ENCODE results near the gene ATG9A. TPM values are rescaled to one million over a fixed set of nuclear protein-coding genes. Genes with fewer than 3 reads are reported as not detected.

Gene ATG9A
- total RNA-seq, 2 donors from 2014 or later: 38.8 to 78.8 TPM

DNA sequence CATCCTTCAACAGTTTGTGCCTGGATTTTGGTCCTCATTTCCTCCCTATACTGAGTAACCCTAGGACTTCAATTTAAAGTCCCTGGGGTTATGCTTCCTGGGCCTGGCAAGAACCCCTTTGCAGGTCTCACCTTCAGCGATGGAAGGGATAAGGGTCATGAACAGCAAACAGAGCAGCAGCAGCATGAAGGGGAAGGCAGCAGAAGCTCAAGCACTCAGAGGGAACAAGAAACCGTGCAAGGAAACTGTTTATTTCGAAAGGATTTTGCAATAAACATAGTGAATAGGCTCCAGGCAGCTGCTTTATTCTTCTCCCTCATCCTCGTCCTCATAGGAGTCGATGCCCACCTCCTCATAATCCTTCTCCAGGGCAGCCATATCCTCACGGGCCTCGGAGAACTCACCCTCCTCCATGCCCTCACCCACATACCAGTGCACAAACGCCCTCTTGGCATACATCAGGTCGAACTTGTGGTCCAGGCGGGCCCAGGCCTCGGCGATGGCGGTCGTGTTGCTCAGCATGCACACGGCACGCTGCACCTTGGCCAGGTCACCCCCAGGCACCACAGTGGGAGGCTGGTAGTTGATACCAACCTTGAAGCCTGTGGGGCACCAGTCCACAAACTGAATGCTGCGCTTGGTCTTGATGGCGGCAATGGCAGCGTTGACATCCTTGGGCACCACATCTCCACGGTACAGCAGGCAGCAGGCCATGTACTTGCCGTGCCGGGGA, 20.8 kb upstream of the ATG9A start:
- no peak for DNase-seq (ENCODE audit: low spot score)
- Histone ChIP-seq H3K36me3 (no peaks in the 10 kb centered on the region), H3K9me3 (no peaks in the 10 kb centered on the region), H3K27me3 (replicated peaks; ENCODE audit: insufficient read depth) (no peaks in the 10 kb centered on the region), H3K4me1 (replicated peaks) (peaks cover 29% of the 10 kb centered on the region), H3K4me3 (no peak overlapping the region), H3K27ac (peak overlapping the region; percentile 86 to 94)
- no peak for TF ChIP-seq POLR2A (IDR thresholded peaks at IDR 0.05)
- TF ChIP-seq, protein P1, sequence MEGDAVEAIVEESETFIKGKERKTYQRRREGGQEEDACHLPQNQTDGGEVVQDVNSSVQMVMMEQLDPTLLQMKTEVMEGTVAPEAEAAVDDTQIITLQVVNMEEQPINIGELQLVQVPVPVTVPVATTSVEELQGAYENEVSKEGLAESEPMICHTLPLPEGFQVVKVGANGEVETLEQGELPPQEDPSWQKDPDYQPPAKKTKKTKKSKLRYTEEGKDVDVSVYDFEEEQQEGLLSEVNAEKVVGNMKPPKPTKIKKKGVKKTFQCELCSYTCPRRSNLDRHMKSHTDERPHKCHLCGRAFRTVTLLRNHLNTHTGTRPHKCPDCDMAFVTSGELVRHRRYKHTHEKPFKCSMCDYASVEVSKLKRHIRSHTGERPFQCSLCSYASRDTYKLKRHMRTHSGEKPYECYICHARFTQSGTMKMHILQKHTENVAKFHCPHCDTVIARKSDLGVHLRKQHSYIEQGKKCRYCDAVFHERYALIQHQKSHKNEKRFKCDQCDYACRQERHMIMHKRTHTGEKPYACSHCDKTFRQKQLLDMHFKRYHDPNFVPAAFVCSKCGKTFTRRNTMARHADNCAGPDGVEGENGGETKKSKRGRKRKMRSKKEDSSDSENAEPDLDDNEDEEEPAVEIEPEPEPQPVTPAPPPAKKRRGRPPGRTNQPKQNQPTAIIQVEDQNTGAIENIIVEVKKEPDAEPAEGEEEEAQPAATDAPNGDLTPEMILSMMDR (IDR thresholded peaks at IDR 0.05): no peak
- no peak for TF ChIP-seq POLR2AphosphoS5 (IDR thresholded peaks at IDR 0.05)
- intact Hi-C loops (cut with DNase I): no loop called here
- WGBS: 60% methylated on average over 22 of the region's 22 CpGs

DNA sequence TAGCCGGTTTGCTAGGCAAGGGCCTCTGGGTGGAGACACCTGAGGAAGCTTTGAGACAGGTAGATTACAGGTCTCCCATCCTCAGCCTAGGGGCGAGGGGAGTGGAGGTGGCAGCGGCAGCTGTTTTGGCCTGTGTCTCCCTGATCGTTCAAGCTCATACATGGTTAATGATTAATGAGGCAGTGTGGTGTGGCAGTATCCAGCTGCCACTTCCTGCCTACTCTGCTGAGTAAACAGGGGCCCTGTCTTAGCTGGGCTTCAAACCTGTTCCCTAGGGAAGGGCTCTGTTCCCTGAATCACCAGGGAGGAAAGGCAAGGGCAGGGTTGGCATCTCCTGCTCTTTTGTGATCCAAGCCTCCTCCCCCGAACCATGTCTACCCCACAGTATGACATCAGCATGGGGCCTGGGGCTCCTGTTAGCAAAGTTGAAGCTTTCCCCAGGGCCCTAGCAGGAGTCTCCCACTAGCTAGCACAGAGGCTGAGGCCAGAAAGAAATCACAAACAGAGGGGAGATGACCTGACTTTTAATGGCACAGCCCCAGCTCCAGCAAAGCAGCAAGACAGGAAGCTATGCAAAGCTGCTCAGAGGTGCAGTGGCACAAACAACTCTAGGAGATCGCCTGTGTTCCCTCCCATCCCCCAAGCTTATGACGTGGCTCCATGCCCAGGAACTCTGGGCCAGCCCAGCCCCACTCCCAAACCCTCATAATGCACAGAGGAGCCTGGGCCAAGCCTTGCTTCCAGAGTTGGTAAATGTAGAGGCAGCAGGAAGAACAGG, 20.0 kb upstream of the ATG9A start:
- Histone ChIP-seq H3K4me3 (no peak overlapping the region), H3K9me3 (no peaks in the 10 kb centered on the region), H3K27ac (peak overlapping the region; percentile 86 to 94), H3K36me3 (no peaks in the 10 kb centered on the region), H3K27me3 (replicated peaks; ENCODE audit: insufficient read depth) (no peaks in the 10 kb centered on the region), H3K4me1 (replicated peaks) (peaks cover 29% of the 10 kb centered on the region)
- intact Hi-C loops (cut with DNase I): no loop called here
- TF ChIP-seq POLR2AphosphoS5 (IDR thresholded peaks at IDR 0.05) (peak; percentile 94), POLR2A (IDR thresholded peaks at IDR 0.05) (peak; percentile 58)
- TF ChIP-seq, protein P1 (IDR thresholded peaks at IDR 0.05): no peak
- peak; percentile 95 for DNase-seq (ENCODE audit: low spot score)
- 13% methylated on average over 7 of the region's 7 CpGs for WGBS

DNA sequence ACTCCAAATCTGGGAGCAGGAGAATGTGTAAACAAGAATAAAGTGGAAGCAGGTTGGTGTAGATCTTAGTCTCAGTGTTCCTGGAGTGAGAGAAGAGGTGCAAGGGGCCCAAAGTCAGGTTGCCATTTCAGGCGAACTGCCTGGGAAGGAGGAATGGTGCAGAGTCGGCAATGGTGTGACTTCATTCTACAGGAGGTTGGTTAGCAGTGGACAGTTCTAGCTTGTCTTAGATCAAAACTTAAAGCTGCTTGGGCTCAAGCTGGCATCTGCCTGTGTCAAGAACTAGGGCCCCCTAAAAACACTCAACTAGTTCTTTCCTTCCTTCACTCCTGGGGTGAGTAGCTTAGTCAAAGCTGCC, 19.4 kb upstream of the ATG9A start:
- peak overlapping the region; percentile 86 to 94 for H3K27ac ChIP-seq
- no peaks in the 10 kb centered on the region for H3K36me3 ChIP-seq
- TF ChIP-seq POLR2A (IDR thresholded peaks at IDR 0.05): no peak
- TF ChIP-seq, protein P1 (IDR thresholded peaks at IDR 0.05): no peak
- no peak for TF ChIP-seq POLR2AphosphoS5 (IDR thresholded peaks at IDR 0.05)
- 40% methylated on average over 2 of the region's 2 CpGs for WGBS
- H3K4me1 ChIP-seq (replicated peaks): peaks cover 29% of the 10 kb centered on the region
- H3K4me3 ChIP-seq: no peak overlapping the region
- no peaks in the 10 kb centered on the region for H3K27me3 ChIP-seq (replicated peaks; ENCODE audit: insufficient read depth)
- H3K9me3 ChIP-seq: no peaks in the 10 kb centered on the region
- DNase-seq (ENCODE audit: low spot score): no peak
- intact Hi-C loops (cut with DNase I): no loop called here

DNA sequence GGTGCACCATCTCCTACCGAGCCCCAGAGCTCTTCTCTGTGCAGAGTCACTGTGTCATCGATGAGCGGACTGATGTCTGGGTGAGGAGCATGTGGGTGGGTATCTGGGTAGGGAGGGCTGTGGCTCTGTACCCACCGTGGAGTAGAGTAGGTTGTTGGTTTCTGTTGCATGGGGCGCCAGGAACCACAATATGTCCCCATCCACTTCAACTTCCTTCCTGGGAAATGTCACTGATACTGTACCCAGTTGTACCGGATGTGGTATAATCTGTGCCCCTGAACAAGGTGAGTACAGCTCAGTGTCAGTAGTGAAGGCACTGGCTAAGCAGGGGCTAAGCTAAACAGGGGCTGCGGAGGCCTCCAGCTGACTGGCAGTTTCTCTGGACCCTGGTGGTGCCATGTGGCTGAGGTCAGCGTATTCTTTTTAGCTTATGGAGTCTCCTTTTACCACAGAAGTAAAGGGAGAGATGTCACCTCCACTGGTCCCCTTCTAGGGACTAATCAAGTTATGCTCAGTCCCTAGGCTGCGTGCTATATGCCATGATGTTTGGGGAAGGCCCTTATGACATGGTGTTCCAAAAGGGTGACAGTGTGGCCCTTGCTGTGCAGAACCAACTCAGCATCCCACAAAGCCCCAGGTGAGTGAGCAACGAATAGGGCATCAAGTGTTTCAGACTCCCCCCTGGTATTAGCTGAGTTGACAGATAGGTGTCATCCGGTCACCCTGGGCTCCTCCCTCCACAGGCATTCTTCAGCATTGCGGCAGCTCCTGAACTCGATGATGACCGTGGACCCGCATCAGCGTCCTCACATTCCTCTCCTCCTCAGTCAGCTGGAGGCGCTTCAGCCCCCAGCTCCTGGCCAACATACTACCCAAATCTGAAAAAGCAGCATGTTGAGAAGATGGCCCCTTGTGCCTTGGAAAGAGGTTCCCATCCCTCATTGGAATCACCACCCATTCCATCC, 18.5 kb upstream of the ATG9A start:
- Histone ChIP-seq H3K27ac (peak overlapping the region; percentile 86 to 94), H3K9me3 (no peaks in the 10 kb centered on the region), H3K4me1 (replicated peaks) (peaks cover 29% of the 10 kb centered on the region), H3K4me3 (no peak overlapping the region), H3K36me3 (no peaks in the 10 kb centered on the region), H3K27me3 (replicated peaks; ENCODE audit: insufficient read depth) (no peaks in the 10 kb centered on the region)
- TF ChIP-seq POLR2A (IDR thresholded peaks at IDR 0.05): no peak
- TF ChIP-seq POLR2AphosphoS5 (IDR thresholded peaks at IDR 0.05): no peak
- TF ChIP-seq, protein P1 (IDR thresholded peaks at IDR 0.05): no peak
- intact Hi-C loops (cut with DNase I): no loop called here
- no peak for DNase-seq (ENCODE audit: low spot score)
- 86% methylated on average over 17 of the region's 17 CpGs for WGBS
